Spinal cord (tissue), 10 donors: ENCODE measurements around the gene ENSA. TPM values are rescaled to one million over a fixed set of nuclear protein-coding genes. Genes with fewer than 3 reads are reported as not detected.
"Not testable (repeated sequence)": the region's sequence is repeated elsewhere in the genome, so short reads cannot be mapped to it uniquely, and the experiment has no call there.

ENCODE experiments used
- DNase-seq, 6 donors: peaks; one replicate each; pipeline versions ENCODE4 v3.0.0 to v3.0.0-alpha.2; 2013 to 2015; ENCODE audit warnings: low spot score in 6 of 6, low read depth in 4 of 6
- H3K27ac ChIP-seq: one replicate; pipeline ENCODE4 v1.5.1; 2013; ENCODE audit warnings: low read depth, low read length, control low read depth
- H3K27me3 ChIP-seq: one replicate; pipeline ENCODE4 v1.6.1; 2013; ENCODE audit warnings: low read length; ENCODE audit not compliant: control insufficient read depth, insufficient read depth
- H3K36me3 ChIP-seq: one replicate; pipeline ENCODE4 v1.6.1; 2013; ENCODE audit warnings: low read length; ENCODE audit not compliant: control insufficient read depth, insufficient read depth
- H3K4me1 ChIP-seq: one replicate; pipeline ENCODE4 v1.6.1; 2013; ENCODE audit warnings: low read length; ENCODE audit not compliant: control insufficient read depth, insufficient read depth
- H3K4me3 ChIP-seq: one replicate; pipeline ENCODE4 v1.5.1; 2013; ENCODE audit warnings: low read depth, low read length, control low read depth
- H3K9me3 ChIP-seq: one replicate; pipeline ENCODE4 v1.6.1; 2013; ENCODE audit warnings: low read length; ENCODE audit not compliant: control insufficient read depth, insufficient read depth
- WGBS: methylation state at CpG from one replicate; pipeline ENCODE4 v1.1.5; 2013; ENCODE audit warnings: missing lambda C conversion rate; ENCODE audit not compliant: insufficient coverage; 5-methylcytosine and 5-hydroxymethylcytosine counted together
- polyA plus RNA-seq, 2 donors: library from polyadenylated mRNA; unstranded; fragments of 120-200 nt; gene quantifications; one replicate each; pipeline ENCODE4 v1.2.1, GENCODE V29; 2013; ENCODE audit not compliant: insufficient read length in 2 of 2
- total RNA-seq, 2 donors: library from RNA; depleted of rRNA in 1 of 2; stranded (reverse); fragments of 120-200 nt in 1 of 2; fragments of >200 nt in 1 of 2; gene quantifications; one replicate each; pipeline versions ENCODE4 v1.2.3 to v1.2.4, GENCODE V29; 2013 to 2014
- donor health status: healthy.

ENSA gene
- total and polyA plus RNA-seq, 4 donors: 120 to 212 (median 163) TPM

GRCh38 chr1:150650193-150650592 is 20.8 kb upstream of the ENSA start:
- Histone ChIP-seq H3K9me3 (no peaks in the 10 kb centered on the region), H3K27me3 (no peaks in the 10 kb centered on the region), H3K27ac (no peak overlapping the region), H3K4me1 (no peaks in the 10 kb centered on the region), H3K4me3 (no peak overlapping the region), H3K36me3 (peaks cover 8% of the 10 kb centered on the region)
- no CpG with 5 or more reads among the region's 1 CpG for WGBS
- DNase-seq: no peak

GRCh38 chr1:150649441-150650075 is 20.1 kb upstream of the ENSA start:
- H3K36me3 ChIP-seq: peaks cover 8% of the 10 kb centered on the region
- 100% methylated on average over 1 of the region's 5 CpGs for WGBS
- H3K27ac ChIP-seq: no peak overlapping the region
- H3K9me3 ChIP-seq: no peaks in the 10 kb centered on the region
- H3K4me1 ChIP-seq: no peaks in the 10 kb centered on the region
- no peak for DNase-seq
- H3K4me3 ChIP-seq: no peak overlapping the region
- no peaks in the 10 kb centered on the region for H3K27me3 ChIP-seq

- DNase-seq: no peak
- Histone ChIP-seq H3K4me1 (no peaks in the 10 kb centered on the region), H3K9me3 (no peaks in the 10 kb centered on the region), H3K4me3 (no peak overlapping the region), H3K27me3 (no peaks in the 10 kb centered on the region), H3K27ac (no peak overlapping the region), H3K36me3 (peaks cover 4% of the 10 kb centered on the region)
- 63% methylated on average over 1 of the region's 4 CpGs for WGBS
Measured at GRCh38 chr1:150642296-150642695, 12.9 kb upstream of the ENSA start.

- H3K4me3 ChIP-seq, DNase-seq, H3K4me1 ChIP-seq, H3K27ac ChIP-seq, H3K36me3 ChIP-seq, H3K9me3 ChIP-seq, H3K27me3 ChIP-seq: not testable (repeated sequence)
- 80% methylated on average over 1 of the region's 9 CpGs for WGBS
Measured at GRCh38 chr1:150641126-150641815, 11.9 kb upstream of the ENSA start.

GRCh38 chr1:150638430-150638829 is 9.0 kb upstream of the ENSA start:
- not testable (repeated sequence) for H3K9me3 ChIP-seq, H3K27me3 ChIP-seq, H3K4me3 ChIP-seq, H3K27ac ChIP-seq, DNase-seq, H3K4me1 ChIP-seq, H3K36me3 ChIP-seq
- WGBS: 100% methylated on average over 1 of the region's 6 CpGs

- H3K9me3 ChIP-seq, H3K27me3 ChIP-seq, H3K4me3 ChIP-seq, H3K27ac ChIP-seq, H3K4me1 ChIP-seq, H3K36me3 ChIP-seq, DNase-seq: not testable (repeated sequence)
- 62% methylated on average over 6 of the region's 17 CpGs for WGBS
Measured at GRCh38 chr1:150634839-150635622, 5.6 kb upstream of the ENSA start.

GRCh38 chr1:150628766-150629114 is 672 bp downstream of the ENSA start:
- peak overlapping the region; percentile 99 for H3K27ac ChIP-seq
- WGBS: 0% methylated on average over 9 of the region's 9 CpGs
- peaks cover 30% of the 10 kb centered on the region for H3K36me3 ChIP-seq
- H3K4me1 ChIP-seq: peaks cover 16% of the 10 kb centered on the region
- H3K4me3 ChIP-seq: peak overlapping the region; percentile 93
- H3K9me3 ChIP-seq: no peaks in the 10 kb centered on the region
- DNase-seq: no peak
- no peaks in the 10 kb centered on the region for H3K27me3 ChIP-seq

- H3K4me1 ChIP-seq: peaks cover 16% of the 10 kb centered on the region
Measured at GRCh38 chr1:150627826-150628410, 1.5 kb downstream of the ENSA start.

GRCh38 chr1:150626150-150626549 is 3.3 kb downstream of the ENSA start:
- DNase-seq: no peak
- 75% methylated on average over 1 of the region's 2 CpGs for WGBS
- Histone ChIP-seq H3K27me3 (no peaks in the 10 kb centered on the region), H3K27ac (no peak overlapping the region), H3K4me1 (peaks cover 19% of the 10 kb centered on the region), H3K9me3 (no peaks in the 10 kb centered on the region), H3K4me3 (no peak overlapping the region), H3K36me3 (peaks cover 42% of the 10 kb centered on the region)

More at GRCh38 chr1:150627826-150628410, 1.5 kb downstream of the ENSA start:
- Histone ChIP-seq H3K36me3 (peaks cover 34% of the 10 kb centered on the region), H3K27ac (no peak overlapping the region), H3K27me3 (no peaks in the 10 kb centered on the region), H3K9me3 (no peaks in the 10 kb centered on the region), H3K4me3 (peak overlapping the region; percentile 93)
- 100% methylated on average over 1 of the region's 5 CpGs for WGBS
- DNase-seq: no peak
